ENCODE results near the gene NME7.

DNA sequence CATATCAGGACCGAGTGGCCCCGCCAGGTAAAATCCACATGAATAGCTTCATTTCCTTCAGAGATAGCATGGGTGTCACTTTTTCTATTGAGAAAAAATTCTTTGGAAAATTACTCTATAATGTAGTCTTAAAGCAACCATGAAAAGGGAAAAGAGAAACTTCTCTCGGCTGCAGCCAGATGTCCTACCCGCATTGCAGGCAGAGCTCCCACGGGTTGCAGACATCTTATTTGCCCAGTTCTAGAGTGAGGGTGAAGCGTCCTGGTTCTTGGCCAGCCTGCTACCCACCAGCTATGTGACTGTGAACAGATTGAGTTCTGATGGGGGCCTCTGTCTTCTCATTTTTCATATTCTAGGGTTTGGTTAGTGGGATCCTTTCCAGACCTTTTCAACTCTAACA is 256.1 kb downstream of the NME7 start:
- TF ChIP-seq POLR2A (IDR thresholded peaks at IDR 0.05): no peak
- TF ChIP-seq, protein P1, sequence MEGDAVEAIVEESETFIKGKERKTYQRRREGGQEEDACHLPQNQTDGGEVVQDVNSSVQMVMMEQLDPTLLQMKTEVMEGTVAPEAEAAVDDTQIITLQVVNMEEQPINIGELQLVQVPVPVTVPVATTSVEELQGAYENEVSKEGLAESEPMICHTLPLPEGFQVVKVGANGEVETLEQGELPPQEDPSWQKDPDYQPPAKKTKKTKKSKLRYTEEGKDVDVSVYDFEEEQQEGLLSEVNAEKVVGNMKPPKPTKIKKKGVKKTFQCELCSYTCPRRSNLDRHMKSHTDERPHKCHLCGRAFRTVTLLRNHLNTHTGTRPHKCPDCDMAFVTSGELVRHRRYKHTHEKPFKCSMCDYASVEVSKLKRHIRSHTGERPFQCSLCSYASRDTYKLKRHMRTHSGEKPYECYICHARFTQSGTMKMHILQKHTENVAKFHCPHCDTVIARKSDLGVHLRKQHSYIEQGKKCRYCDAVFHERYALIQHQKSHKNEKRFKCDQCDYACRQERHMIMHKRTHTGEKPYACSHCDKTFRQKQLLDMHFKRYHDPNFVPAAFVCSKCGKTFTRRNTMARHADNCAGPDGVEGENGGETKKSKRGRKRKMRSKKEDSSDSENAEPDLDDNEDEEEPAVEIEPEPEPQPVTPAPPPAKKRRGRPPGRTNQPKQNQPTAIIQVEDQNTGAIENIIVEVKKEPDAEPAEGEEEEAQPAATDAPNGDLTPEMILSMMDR (IDR thresholded peaks at IDR 0.05): no peak

Measured in sigmoid colon (tissue), 3 donors.